Retina (tissue), 1 donor: ENCODE results near the gene BSG.
"Not testable (repeated sequence)": the region's sequence is repeated elsewhere in the genome, so short reads cannot be mapped to it uniquely, and the experiment has no call there.

Experiments
- DNase-seq: peaks from one replicate; pipeline ENCODE4 v3.0.0-alpha.2; 2016

Gene BSG

DNA sequence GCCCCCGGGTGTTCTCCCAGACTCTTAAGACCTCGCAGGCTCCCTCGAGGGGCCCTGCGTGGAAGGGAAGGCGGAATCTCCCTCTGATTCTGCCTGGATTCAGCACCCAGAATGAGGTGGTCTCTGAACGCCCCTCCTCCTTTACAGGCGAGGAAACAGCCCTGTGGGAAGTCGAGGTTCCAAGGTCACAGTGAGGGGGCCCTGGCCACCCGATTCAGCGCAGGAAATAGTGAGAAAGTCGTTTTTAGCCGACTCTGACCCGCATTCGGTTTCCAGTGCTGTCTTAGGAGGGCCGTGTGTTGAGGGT lies 1.1 kb downstream of the BSG start:
- no peak for DNase-seq

DNA sequence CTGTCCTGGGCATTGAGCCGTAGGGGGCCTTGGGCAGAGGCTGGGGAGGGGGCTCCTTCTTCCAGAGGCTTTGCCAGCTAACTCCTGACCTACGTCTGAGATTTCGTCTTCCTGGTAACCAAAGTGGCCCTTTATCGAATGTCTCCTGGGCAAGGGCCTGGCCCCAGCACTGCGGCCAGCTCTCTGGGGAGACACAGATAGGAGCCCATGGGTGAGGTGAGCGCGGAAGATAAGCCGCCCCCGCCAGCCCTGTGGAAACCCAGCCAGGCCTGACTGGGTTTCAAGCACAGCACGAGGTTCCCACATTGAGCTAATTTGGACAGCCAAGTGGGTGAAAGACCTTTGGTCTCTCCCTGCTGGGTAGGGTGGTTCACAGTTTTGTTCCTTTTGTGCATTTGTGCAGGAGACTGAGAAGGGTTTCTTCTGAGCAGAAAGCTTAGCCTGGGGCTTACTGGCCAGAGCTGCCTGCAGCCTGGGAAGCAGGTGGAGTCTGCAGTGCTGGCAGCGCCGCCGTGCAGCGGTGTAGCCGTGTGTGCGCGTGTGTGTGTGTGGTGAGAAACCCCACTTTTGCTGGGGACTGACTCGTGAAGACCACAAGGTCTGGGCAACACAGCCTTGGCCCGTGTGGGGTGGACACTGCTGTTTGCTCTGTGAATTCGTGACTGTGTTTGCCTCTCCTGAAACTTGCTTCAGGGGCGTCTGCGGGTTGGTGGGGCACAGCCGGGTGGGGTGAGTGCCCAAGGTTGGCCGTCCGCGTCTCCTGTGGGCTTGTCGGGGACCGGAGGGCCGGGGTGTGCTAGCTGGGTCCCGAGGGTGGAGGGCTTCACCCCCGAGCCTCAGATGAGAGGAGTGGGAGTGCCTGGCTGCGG lies 2.5 kb downstream of the BSG start:
- DNase-seq: peak; percentile 74

GRCh38 chr19:575527-576506 lies 3.4 kb downstream of the BSG start:
- no peak for DNase-seq

- no peak for DNase-seq
Measured at GRCh38 chr19:576768-577438, 4.5 kb downstream of the BSG start.

GRCh38 chr19:577439-578392 lies 5.3 kb downstream of the BSG start:
- DNase-seq: no peak

DNA sequence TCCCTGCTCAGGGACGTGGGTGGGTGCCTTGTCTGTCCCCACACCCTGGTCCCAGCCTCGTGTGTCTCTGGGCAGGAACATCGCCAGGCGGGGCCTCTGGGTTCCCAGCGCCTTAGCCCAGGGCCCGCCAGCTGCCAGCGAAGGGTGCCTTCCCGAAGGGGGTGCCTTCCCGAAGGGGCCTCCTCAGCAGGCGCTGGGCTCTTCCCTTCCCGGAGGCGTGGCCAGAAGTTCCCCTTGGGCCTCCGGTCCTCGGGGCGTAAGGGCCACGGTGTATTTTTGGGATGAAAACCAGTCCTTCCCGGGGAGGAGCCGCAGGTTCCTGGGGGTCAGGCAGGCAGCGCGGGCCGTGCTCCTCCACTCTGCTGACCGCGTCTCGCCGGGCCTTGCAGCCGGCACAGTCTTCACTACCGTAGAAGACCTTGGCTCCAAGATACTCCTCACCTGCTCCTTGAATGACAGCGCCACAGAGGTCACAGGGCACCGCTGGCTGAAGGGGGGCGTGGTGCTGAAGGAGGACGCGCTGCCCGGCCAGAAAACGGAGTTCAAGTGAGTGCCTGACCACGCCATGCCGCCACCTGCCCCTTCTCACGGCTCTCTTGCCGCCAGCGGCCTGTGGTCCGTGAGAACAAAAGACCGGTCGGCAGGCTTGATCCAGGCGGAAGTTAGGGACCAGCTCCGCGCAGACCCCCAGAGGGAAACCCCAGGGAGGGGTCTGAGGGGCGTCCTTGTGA lies 6.9 kb downstream of the BSG start:
- DNase-seq: no peak

DNA sequence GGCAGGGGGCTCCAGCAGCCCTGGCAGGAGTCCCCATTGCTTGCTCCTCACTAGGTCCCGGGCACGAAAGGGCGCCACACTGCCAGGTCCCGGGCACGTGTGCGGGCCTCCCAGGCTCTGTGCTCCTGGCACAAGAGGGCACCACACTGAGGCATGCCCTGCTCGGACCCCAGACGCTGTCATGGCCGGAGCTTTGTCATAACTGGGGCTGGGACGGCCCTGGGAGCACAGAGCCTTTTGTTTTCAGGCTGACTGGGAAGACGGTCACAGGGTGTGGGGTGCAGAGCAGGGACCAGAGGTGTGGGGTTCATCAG lies 7.4 kb downstream of the BSG start:
- no peak for DNase-seq

- DNase-seq: no peak
Measured at GRCh38 chr19:580274-580835, 8.0 kb downstream of the BSG start.

- DNase-seq: no peak
Measured at GRCh38 chr19:581399-582111, 9.2 kb downstream of the BSG start.

DNA sequence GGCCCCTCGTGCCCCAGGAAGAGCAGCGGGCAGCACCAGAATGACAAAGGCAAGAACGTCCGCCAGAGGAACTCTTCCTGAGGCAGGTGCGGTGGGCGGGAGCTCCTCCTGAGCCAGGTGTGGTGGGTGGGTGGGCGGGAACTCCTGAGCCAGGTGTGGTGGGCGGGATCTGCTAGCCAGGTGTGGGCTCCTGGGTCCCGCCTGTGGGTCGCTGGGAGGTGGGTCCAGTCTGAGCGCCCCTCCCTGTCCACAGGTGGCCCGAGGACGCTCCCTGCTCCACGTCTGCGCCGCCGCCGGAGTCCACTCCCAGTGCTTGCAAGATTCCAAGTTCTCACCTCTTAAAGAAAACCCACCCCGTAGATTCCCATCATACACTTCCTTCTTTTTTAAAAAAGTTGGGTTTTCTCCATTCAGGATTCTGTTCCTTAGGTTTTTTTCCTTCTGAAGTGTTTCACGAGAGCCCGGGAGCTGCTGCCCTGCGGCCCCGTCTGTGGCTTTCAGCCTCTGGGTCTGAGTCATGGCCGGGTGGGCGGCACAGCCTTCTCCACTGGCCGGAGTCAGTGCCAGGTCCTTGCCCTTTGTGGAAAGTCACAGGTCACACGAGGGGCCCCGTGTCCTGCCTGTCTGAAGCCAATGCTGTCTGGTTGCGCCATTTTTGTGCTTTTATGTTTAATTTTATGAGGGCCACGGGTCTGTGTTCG lies 10.3 kb downstream of the BSG start:
- no peak for DNase-seq

DNA sequence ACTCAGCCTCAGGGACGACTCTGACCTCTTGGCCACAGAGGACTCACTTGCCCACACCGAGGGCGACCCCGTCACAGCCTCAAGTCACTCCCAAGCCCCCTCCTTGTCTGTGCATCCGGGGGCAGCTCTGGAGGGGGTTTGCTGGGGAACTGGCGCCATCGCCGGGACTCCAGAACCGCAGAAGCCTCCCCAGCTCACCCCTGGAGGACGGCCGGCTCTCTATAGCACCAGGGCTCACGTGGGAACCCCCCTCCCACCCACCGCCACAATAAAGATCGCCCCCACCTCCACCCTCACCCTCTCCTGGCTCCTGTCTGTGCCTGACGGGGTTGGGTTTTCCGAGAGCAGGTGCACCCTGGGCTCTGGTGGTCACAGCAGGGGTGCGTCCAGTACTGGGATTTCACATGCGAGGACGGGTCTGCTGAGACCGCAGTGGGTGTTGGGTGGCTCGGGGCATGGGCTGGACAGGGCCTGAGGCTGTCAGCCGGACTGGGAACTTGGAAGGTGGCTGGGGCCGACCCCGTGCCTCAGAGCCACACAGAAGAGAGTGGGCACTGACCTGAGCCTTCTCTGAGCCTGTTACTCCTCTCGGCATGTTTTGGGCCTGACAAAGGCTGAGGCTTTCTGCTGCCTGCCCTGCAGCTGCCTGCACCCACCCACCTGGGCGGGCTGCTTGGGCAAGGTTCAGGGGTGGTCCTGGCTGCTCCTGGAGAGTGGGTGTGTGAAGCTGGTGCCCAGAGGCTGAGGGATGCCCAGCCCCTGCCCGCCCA lies 11.0 kb downstream of the BSG start:
- DNase-seq: no peak

GRCh38 chr19:583968-584239 lies 11.5 kb downstream of the BSG start:
- DNase-seq: no peak

DNA sequence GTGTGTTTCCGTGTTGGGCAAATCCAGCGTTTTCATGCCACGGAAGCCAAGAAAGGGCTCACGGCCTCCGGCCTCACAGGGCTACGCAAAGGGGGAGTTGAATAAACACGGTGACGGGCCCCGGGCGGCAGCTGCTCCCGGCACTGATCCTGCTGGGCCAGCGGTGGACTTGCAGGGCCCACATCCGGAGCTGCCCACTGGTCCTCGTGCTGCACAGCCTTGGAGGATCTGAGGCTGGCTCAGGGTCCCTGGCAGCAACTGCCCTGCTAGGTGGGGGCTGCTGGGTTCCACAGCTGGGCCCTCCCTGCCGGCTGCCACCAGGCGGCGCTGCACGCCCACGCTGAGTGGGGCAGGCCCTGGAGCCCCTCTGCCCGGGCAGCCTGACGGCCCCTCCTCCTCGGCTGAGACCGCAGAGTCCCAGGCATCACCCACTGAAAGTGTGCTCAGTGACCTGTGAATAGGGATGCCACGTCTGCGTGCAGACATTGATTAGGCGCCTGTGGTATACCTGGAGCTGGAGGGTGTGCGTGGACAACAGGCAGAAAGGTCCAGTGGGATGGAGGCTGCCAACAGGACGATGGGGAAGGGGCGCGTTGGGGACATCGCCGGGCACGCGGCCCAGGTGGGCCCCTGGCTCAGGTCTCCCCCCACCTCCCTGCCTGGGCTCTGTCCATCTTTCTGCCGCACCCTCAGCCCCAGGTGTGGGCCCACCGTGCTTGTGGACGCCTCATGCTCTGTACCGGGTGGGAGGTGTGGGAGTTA lies 12.0 kb downstream of the BSG start:
- peak; percentile 85 for DNase-seq

DNA sequence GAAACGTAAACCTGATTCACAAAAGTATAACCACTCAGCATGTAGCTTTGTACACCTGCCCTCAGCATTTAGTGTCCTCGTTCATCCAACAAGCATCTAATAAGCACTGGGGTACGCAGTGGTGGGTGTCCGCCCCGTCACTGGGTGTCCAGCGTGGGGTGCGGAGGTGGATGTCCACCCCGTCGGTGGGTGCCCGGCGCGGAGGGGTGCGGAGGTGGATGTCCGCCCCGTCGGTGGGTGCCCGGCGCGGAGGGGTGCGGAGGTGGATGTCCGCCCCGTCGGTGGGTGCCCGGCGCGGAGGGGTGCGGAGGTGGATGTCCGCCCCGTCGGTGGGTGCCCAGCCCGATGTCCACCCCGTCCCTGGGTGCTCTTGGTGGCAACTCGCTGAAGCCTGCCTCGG lies 12.8 kb downstream of the BSG start:
- not testable (repeated sequence) for DNase-seq

GRCh38 chr19:585551-586110 lies 13.2 kb downstream of the BSG start:
- DNase-seq: no peak

GRCh38 chr19:588093-588740 lies 15.8 kb downstream of the BSG start:
- DNase-seq: peak; percentile 77
